Kidney epithelial cell (primary cell): Measurements from ENCODE around the gene GRIK3. TPM values are rescaled to one million over a fixed set of nuclear protein-coding genes. Genes with fewer than 3 reads are reported as not detected.

Experiments
- DNase-seq: peaks from one replicate; pipeline ENCODE4 v3.0.0-alpha.2; 2010; ENCODE audit warnings: low read depth
- H3K27me3 ChIP-seq: 2 replicates; pipeline ENCODE4 v1.6.0; 2011; ENCODE audit warnings: low read length; ENCODE audit not compliant: control insufficient read depth, insufficient read depth
- H3K36me3 ChIP-seq: 2 replicates; pipeline ENCODE4 v1.5.1; 2011; ENCODE audit warnings: low read length; ENCODE audit not compliant: control insufficient read depth, insufficient read depth
- H3K4me3 ChIP-seq: 2 replicates; pipeline ENCODE4 v1.5.1; 2011; ENCODE audit warnings: low read depth, mild to moderate bottlenecking, control low read depth, low read length
- total RNA-seq: library from RNA; depleted of rRNA; stranded (reverse); fragments of >200 nt; gene quantifications from 2 replicates; pipeline ENCODE4 v1.2.3, GENCODE V29; 2015
- TF ChIP-seq, protein P1 (sequence below): IDR thresholded peaks from 2 replicates; pipeline ENCODE4 v1.5.1; 2011; ENCODE audit warnings: mild to moderate bottlenecking, moderate library complexity, low read length, control low read depth, inconsistent platforms; ENCODE audit not compliant: insufficient read depth, poor library complexity, severe bottlenecking

Gene GRIK3
- total RNA-seq, 1 donor from 2014 or later, result under 0.01 TPM

DNA sequence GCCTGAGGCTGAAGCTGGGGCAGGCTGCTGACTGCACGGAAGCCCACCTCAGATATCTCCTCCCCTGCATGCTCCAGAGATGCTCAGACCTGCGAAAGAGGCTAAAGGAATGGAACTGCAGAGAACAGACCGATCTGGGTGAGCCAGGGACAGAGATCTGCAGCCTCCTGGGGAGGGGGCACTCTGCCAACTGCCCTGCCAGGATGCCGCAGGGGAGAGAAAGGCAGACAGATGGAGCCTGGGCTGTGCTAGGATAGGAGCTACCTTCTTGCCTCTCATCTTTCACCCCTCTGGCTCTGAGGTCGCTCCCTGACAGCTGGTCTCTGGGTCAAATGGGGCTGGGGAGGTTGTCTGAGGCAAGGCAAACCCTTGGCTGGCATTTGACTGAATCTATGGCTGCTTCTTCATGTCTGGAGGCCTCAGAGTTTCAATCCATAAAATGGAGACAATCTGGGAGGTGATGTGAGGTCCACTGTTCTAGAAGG, 238.2 kb downstream of the GRIK3 start:
- TF ChIP-seq, protein P1, sequence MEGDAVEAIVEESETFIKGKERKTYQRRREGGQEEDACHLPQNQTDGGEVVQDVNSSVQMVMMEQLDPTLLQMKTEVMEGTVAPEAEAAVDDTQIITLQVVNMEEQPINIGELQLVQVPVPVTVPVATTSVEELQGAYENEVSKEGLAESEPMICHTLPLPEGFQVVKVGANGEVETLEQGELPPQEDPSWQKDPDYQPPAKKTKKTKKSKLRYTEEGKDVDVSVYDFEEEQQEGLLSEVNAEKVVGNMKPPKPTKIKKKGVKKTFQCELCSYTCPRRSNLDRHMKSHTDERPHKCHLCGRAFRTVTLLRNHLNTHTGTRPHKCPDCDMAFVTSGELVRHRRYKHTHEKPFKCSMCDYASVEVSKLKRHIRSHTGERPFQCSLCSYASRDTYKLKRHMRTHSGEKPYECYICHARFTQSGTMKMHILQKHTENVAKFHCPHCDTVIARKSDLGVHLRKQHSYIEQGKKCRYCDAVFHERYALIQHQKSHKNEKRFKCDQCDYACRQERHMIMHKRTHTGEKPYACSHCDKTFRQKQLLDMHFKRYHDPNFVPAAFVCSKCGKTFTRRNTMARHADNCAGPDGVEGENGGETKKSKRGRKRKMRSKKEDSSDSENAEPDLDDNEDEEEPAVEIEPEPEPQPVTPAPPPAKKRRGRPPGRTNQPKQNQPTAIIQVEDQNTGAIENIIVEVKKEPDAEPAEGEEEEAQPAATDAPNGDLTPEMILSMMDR, result no peak
- Histone ChIP-seq H3K27me3 (no peaks in the 10 kb centered on the region), H3K36me3 (no peaks in the 10 kb centered on the region), H3K4me3 (no peak overlapping the region)
- DNase-seq, result no peak

DNA sequence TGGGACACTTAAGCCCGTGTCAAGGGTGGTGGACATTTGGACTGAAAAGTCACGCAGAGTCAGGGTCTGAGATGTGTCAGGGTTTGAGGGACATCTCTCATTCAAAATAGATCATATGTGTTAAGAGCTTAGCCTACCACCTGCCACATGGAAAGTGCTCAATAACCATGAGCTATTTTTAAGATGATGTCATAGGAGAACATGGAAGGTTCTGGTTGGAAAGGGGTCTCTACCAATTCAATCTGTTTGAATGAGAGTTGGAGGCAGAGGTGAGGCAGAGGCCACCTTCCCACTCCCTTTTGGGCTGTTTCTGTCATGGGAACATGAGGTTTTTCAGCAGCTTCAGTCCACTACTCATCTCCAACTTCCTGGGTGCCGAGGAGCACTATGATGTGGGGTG, 239.9 kb downstream of the GRIK3 start:
- Histone ChIP-seq H3K36me3 (no peaks in the 10 kb centered on the region), H3K27me3 (no peaks in the 10 kb centered on the region), H3K4me3 (no peak overlapping the region)
- no peak for DNase-seq
- TF ChIP-seq, protein P1, result no peak

DNA sequence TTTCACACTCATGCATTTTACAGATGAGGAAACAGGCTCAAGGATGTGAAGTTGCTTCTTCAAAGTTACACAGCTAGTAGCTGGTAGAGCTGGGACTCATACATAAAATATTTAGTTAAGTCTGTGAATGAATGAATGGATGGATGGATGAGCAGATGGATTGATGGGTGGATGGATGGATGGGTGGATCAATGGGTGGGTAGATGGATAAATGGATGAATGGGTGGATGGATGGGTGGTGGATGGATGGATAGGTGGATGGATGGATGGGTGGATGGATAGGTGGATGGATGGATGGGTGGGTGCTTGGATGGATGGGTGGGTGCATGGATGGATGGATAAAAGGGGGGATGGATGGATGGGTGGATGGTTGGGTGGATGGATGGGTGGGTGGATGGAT, 240.9 kb downstream of the GRIK3 start:
- Histone ChIP-seq H3K27me3 (no peaks in the 10 kb centered on the region), H3K36me3 (no peaks in the 10 kb centered on the region), H3K4me3 (no peak overlapping the region)
- DNase-seq, result no peak
- TF ChIP-seq, protein P1, result no peak

DNA sequence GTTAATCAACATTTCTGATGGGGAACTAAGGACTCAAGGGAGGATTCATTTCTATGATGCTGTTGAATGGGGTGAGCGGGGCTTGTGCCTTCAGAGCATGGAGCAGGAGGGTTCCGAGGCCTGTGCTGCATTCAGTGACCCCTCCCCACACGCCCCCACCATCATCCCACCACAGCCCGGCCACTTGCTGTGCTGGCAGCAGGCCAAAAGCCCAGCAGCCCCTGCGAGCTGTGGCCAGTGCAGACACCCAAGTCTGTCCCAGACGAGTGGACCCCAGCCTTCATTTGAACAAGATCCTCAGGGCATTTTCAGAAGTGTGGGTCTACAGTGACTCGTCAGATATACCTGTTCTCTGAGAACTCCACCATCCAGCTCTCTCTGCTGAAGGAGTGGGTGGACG, 242.0 kb downstream of the GRIK3 start:
- TF ChIP-seq, protein P1, result no peak
- Histone ChIP-seq H3K36me3 (no peaks in the 10 kb centered on the region), H3K4me3 (no peak overlapping the region), H3K27me3 (no peaks in the 10 kb centered on the region)
- DNase-seq, result no peak

DNA sequence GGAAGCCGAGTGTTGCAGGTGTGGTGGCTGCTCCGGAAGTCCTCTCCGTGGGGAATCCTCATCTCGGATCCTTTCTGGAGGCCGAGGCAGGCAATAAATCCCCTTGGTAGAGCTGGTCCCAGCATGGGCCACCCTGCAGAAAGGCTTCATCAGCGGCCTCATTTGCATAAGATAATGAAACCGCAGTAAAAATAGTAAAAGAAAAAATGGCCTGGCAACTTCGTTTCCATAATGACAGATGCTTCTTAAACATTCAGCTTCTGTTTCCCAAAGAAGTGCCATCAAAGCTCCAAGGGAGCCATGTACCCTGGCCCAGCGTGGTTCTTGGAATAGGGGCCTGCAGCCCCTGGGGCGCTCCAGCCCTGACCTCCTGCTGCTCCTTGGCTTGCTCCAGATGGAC, 244.1 kb downstream of the GRIK3 start:
- Histone ChIP-seq H3K4me3 (no peak overlapping the region), H3K36me3 (no peaks in the 10 kb centered on the region), H3K27me3 (no peaks in the 10 kb centered on the region)
- TF ChIP-seq, protein P1, result no peak
- DNase-seq, result no peak

DNA sequence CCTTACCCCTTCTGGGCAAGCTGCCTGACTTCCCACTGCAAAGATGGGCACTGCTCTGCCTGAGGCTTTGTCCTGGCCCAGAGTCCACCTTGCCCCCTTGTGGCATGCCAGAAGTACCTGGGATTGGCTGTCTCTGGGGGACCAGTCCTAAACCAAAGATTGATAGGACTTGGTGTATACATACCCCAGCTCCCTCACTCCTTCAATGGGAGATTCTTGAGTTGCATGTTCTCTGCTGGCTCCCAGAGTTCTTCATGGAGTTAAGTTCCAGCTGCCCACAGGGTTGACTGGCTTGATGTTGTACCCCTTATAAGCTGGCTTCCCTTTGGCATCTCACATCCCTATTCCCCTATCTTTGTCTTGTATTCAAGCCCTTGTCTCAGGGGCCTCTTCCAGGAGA, 244.8 kb downstream of the GRIK3 start:
- Histone ChIP-seq H3K4me3 (no peak overlapping the region), H3K27me3 (no peaks in the 10 kb centered on the region), H3K36me3 (no peaks in the 10 kb centered on the region)
- DNase-seq, result no peak
- TF ChIP-seq, protein P1, result no peak
